ENCODE data around the gene CAPZB. TPM values are rescaled to one million over a fixed set of nuclear protein-coding genes. Genes with fewer than 3 reads are reported as not detected.
A peak's percentile ranks its signal among the peaks of the same experiment; 100 is the strongest.

CAPZB gene
- total and polyA plus RNA-seq, 7 donors: 179 to 284 (median 224) TPM

- WGBS, 3 donors: 49 to 56% (median 53%) methylated on average over 3 of the region's 3 CpGs
- intact Hi-C loops (cut with DNase I): loop anchor here (5.0 to 10.0 kb wide), 2 partner anchors 41 to 49 kb away; no protein-coding TSS in a partner anchor
- H3K27me3 ChIP-seq (ENCODE audit: insufficient read depth in 3 of 3, low read length in 2 of 3): no peaks in the 10 kb centered on the region
- H3K9me3 ChIP-seq: no peaks in the 10 kb centered on the region
- H3K27ac ChIP-seq: peak overlapping the region; percentile 91
- DNase-seq (no peak), ATAC-seq (no peak)
- peak overlapping the region; percentile 74 for H3K4me3 ChIP-seq
- H3K4me1 ChIP-seq: peaks cover 71% of the 10 kb centered on the region
- H3K36me3 ChIP-seq (ENCODE audit: insufficient read depth in 1 of 2, low read depth in 1 of 2): peaks cover 0 to 18% of the 10 kb centered on the region in 2 donors
- TF ChIP-seq, protein P1, sequence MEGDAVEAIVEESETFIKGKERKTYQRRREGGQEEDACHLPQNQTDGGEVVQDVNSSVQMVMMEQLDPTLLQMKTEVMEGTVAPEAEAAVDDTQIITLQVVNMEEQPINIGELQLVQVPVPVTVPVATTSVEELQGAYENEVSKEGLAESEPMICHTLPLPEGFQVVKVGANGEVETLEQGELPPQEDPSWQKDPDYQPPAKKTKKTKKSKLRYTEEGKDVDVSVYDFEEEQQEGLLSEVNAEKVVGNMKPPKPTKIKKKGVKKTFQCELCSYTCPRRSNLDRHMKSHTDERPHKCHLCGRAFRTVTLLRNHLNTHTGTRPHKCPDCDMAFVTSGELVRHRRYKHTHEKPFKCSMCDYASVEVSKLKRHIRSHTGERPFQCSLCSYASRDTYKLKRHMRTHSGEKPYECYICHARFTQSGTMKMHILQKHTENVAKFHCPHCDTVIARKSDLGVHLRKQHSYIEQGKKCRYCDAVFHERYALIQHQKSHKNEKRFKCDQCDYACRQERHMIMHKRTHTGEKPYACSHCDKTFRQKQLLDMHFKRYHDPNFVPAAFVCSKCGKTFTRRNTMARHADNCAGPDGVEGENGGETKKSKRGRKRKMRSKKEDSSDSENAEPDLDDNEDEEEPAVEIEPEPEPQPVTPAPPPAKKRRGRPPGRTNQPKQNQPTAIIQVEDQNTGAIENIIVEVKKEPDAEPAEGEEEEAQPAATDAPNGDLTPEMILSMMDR (IDR thresholded peaks at IDR 0.05): no peak
Observed at GRCh38 chr1:19483691-19484090, 1.6 kb downstream of the CAPZB start.

GRCh38 chr1:19483261-19483660 lies 2.1 kb downstream of the CAPZB start:
- ATAC-seq (no peak), DNase-seq (no peak)
- H3K27ac ChIP-seq: no peak overlapping the region
- peaks cover 75% of the 10 kb centered on the region for H3K4me1 ChIP-seq
- TF ChIP-seq, protein P1 (IDR thresholded peaks at IDR 0.05): no peak
- no peaks in the 10 kb centered on the region for H3K27me3 ChIP-seq (ENCODE audit: insufficient read depth in 3 of 3, low read length in 2 of 3)
- intact Hi-C loops (cut with DNase I): loop anchor here (5.0 to 10.0 kb wide), 2 partner anchors 41 to 48 kb away; no protein-coding TSS in a partner anchor
- peaks cover 0 to 22% of the 10 kb centered on the region in 2 donors for H3K36me3 ChIP-seq (ENCODE audit: insufficient read depth in 1 of 2, low read depth in 1 of 2)
- peak overlapping the region; percentile 74 for H3K4me3 ChIP-seq
- 51 to 64% (median 54%) methylated on average over 3 of the region's 3 CpGs for WGBS, 3 donors
- no peaks in the 10 kb centered on the region for H3K9me3 ChIP-seq

GRCh38 chr1:19481826-19482398 lies 3.4 kb downstream of the CAPZB start:
- TF ChIP-seq, protein P1 (IDR thresholded peaks at IDR 0.05): no peak
- H3K9me3 ChIP-seq: no peaks in the 10 kb centered on the region
- peak overlapping the region; percentile 37 for H3K27ac ChIP-seq
- ATAC-seq: no peak
- intact Hi-C loops (cut with DNase I): loop anchor here (5.0 to 10.0 kb wide), 2 partner anchors 40 to 47 kb away; no protein-coding TSS in a partner anchor
- H3K4me3 ChIP-seq: peak overlapping the region; percentile 74
- WGBS, 3 donors: 30 to 34% (median 32%) methylated on average over 4 of the region's 4 CpGs
- H3K4me1 ChIP-seq: peaks cover 81% of the 10 kb centered on the region
- DNase-seq: no peak
- no peaks in the 10 kb centered on the region for H3K27me3 ChIP-seq (ENCODE audit: insufficient read depth in 3 of 3, low read length in 2 of 3)
- peaks cover 0 to 23% of the 10 kb centered on the region in 2 donors for H3K36me3 ChIP-seq (ENCODE audit: insufficient read depth in 1 of 2, low read depth in 1 of 2)

DNA sequence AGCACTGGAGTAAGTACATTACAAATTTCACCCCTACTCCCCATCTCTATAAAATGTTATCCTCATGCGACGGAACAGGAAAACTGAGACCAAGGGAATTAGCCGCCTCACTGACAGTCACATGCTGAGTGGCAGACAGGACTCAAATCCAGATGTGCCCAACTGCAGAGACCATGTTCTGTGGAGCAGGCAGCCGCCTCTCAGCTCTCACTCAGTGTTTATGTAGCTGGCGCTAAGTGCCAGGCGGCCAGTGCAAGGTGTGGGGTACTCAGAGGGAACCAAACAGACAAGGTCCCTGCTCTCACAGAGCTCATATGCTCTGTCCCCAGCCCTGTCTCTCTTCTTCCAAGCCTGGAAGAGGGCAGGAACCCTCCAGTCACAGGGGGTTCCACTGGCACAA lies 5.1 kb downstream of the CAPZB start:
- H3K4me1 ChIP-seq: peaks cover 90% of the 10 kb centered on the region
- intact Hi-C loops (cut with DNase I): loop anchor here (5.0 to 10.0 kb wide), 2 partner anchors 38 to 45 kb away; no protein-coding TSS in a partner anchor
- H3K4me3 ChIP-seq: peak overlapping the region; percentile 9
- no peaks in the 10 kb centered on the region for H3K9me3 ChIP-seq
- 50 to 71% (median 70%) methylated on average over 6 of the region's 6 CpGs for WGBS, 3 donors
- H3K27me3 ChIP-seq (ENCODE audit: insufficient read depth in 3 of 3, low read length in 2 of 3): no peaks in the 10 kb centered on the region
- no peak overlapping the region for H3K27ac ChIP-seq
- DNase-seq: no peak
- no peak for ATAC-seq
- TF ChIP-seq, protein P1 (IDR thresholded peaks at IDR 0.05): no peak
- peaks cover 0 to 23% of the 10 kb centered on the region in 2 donors for H3K36me3 ChIP-seq (ENCODE audit: insufficient read depth in 1 of 2, low read depth in 1 of 2)
